Effector memory CD8-positive, alpha-beta T cell (primary cell): ENCODE measurements around the gene AFM.

Experiments
- ATAC-seq: fragments of 150-1000 bp; cut with Tn5 transposase; replicated peaks from 2 replicates; pipeline ENCODE4 v1.10.0; 2021; ENCODE audit warnings: mild to moderate bottlenecking, moderate library complexity
- DNase-seq, 3 experiments: peaks; one replicate each; pipeline ENCODE4 v3.0.0; 2021
- H3K27ac Mint-ChIP-seq, 2 donors: one replicate each; pipeline ENCODE4 v1.8.0; 2022; ENCODE audit warnings: mild to moderate bottlenecking in 2 of 2, mixed read lengths in 2 of 2, moderate library complexity in 2 of 2
- H3K27me3 Mint-ChIP-seq, 2 donors: one replicate each; pipeline ENCODE4 v1.8.0; 2022; ENCODE audit warnings: mixed read lengths in 2 of 2
- H3K36me3 Mint-ChIP-seq: one replicate; pipeline ENCODE4 v1.8.0; 2022; ENCODE audit warnings: mild to moderate bottlenecking, moderate library complexity, mixed read lengths; ENCODE audit not compliant: insufficient read depth
- H3K4me1 Mint-ChIP-seq, 2 donors: one replicate each; pipeline ENCODE4 v1.8.0; 2022; ENCODE audit warnings: low read depth in 2 of 2, mixed read lengths in 2 of 2
- H3K4me3 Mint-ChIP-seq, 2 donors: one replicate each; pipeline ENCODE4 v1.8.0; 2022; ENCODE audit warnings: mild to moderate bottlenecking in 2 of 2, mixed read lengths in 2 of 2, moderate library complexity in 2 of 2
- H3K9me3 Mint-ChIP-seq, 2 donors: one replicate each; pipeline ENCODE4 v1.8.0; 2022; ENCODE audit warnings: mixed read lengths in 2 of 2
- total RNA-seq, 9 experiments: gene quantifications; one replicate each; lab custom pipeline; 2026; lab: John Stamatoyannopoulos, UW

Gene AFM, protein sequence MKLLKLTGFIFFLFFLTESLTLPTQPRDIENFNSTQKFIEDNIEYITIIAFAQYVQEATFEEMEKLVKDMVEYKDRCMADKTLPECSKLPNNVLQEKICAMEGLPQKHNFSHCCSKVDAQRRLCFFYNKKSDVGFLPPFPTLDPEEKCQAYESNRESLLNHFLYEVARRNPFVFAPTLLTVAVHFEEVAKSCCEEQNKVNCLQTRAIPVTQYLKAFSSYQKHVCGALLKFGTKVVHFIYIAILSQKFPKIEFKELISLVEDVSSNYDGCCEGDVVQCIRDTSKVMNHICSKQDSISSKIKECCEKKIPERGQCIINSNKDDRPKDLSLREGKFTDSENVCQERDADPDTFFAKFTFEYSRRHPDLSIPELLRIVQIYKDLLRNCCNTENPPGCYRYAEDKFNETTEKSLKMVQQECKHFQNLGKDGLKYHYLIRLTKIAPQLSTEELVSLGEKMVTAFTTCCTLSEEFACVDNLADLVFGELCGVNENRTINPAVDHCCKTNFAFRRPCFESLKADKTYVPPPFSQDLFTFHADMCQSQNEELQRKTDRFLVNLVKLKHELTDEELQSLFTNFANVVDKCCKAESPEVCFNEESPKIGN
- total RNA-seq: 0 reads per million in 9 experiments

DNA sequence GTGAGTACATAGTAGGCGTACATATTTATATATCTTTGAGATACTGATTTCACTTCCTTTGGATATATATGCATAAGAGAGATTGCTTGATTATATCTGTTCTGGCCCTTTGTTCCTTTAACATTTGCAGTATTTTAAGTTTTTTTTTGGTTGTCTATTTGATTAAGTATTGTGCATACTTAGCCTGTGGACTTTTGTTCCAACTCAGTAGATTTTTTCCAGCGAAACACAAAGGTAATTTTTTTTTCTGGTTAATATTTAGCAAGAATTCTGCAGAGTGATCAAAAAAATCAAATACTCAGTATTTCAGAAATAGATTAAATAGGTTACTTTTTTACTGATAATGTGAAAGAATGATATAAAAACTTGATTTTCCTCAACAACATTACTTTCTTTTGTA, at the start of gene AFM:
Gene AFM, plus strand, starts transcription at position 388 of the 400 bp plus-strand sequence. CDS start 31 bp downstream, outside the sequence.
- ATAC-seq: no peak
- Mint-ChIP-seq H3K9me3 (peaks cover 0 to 2% of the 10 kb centered on the region in 2 donors), H3K4me3 (no peak within 1 kb of the TSS), H3K36me3 (no peaks in the 10 kb centered on the region), H3K27me3 (no peaks in the 10 kb centered on the region), H3K4me1 (no peaks in the 10 kb centered on the region), H3K27ac (no peak within 1 kb of the TSS)
- DNase-seq: no peak

DNA sequence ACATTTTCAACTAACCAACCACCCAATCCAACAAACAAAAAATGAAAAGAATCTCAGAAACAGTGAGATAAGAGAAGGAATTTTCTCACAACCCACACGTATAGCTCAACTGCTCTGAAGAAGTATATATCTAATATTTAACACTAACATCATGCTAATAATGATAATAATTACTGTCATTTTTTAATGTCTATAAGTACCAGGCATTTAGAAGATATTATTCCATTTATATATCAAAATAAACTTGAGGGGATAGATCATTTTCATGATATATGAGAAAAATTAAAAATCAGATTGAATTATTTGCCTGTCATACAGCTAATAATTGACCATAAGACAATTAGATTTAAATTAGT, 49.8 kb upstream of the AFM start:
- H3K27me3 Mint-ChIP-seq: no peaks in the 10 kb centered on the region
- no peaks in the 10 kb centered on the region for H3K4me1 Mint-ChIP-seq
- no peak for ATAC-seq
- H3K4me3 Mint-ChIP-seq: no peak overlapping the region
- DNase-seq: no peak
- H3K9me3 Mint-ChIP-seq: no peaks in the 10 kb centered on the region
- no peak overlapping the region for H3K27ac Mint-ChIP-seq
- no peaks in the 10 kb centered on the region for H3K36me3 Mint-ChIP-seq

DNA sequence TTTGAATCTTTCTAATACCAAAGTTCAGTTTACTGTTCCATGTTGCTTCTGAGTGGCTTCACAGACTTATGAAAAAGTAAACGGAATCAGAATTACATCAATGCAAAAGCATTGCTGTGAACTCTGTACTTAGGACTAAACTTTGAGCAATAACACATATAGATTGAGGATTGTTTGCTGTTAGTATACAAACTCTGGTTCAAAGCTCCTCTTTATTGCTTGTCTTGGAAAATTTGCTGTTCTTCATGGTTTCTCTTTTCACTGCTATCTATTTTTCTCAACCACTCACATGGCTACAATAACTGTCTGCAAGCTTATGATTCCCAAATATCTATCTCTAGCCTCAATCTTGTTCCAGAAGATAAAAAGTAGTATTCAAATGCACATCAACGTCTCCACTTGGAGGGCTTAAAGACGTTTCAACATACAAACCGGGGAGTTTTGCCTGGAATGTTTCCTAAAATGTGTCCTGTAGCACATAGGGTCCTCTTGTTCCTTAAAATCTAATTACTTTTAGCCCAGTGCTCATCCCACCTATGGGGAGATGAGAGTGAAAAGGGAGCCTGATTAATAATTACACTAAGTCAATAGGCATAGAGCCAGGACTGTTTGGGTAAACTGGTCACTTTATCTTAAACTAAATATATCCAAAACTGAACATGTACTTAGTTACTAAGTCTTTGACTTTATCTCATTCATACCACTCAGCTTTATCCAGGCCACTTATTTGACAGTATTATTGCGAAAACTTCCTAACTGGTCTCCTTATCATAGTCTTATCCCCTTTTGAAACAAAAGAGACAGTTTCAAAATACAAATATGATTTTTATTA, 49.2 kb upstream of the AFM start:
- Mint-ChIP-seq H3K9me3 (no peaks in the 10 kb centered on the region), H3K27ac (no peak overlapping the region), H3K4me1 (no peaks in the 10 kb centered on the region), H3K27me3 (no peaks in the 10 kb centered on the region), H3K4me3 (no peak overlapping the region), H3K36me3 (no peaks in the 10 kb centered on the region)
- no peak for ATAC-seq
- no peak for DNase-seq

DNA sequence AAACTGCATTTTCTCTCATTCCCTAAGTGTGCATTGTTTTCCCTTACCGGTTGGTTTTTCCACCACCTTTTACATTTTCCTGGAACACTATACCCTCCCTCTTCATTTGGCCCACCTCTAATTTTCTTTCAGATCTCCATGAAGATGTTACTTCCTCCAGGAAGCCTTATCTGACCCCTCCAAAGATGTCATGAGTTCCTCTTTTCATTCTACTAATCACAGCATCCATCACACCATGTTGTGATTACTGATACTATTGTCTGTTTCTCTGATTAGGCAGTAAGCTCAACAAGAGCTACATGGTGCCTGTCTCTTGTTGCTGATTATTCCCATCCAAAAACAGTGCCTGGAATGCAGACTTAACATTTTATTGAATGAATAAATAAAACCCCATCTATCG, 48.4 kb upstream of the AFM start:
- no peaks in the 10 kb centered on the region for H3K9me3 Mint-ChIP-seq
- no peaks in the 10 kb centered on the region for H3K36me3 Mint-ChIP-seq
- H3K4me1 Mint-ChIP-seq: no peaks in the 10 kb centered on the region
- H3K27ac Mint-ChIP-seq: no peak overlapping the region
- no peaks in the 10 kb centered on the region for H3K27me3 Mint-ChIP-seq
- DNase-seq (no peak), ATAC-seq (no peak)
- H3K4me3 Mint-ChIP-seq: no peak overlapping the region

DNA sequence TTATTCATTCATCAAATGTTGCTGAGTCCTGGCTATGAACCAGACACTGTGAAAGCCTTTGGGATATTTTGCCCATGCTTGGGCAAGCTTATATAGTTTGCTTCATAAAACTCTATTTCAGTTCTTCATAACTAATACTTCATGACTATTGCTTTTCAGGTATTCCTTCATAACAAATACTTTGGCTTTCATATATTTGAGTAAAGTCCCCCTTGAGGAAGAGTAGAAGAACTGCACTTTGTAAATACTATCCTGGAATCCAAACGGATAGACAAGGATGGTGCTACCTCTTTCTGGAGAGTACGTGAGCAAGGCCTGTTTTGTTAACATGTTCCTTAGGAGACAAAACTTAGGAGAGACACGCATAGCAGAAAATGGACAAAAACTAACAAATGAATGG, 47.2 kb upstream of the AFM start:
- no peaks in the 10 kb centered on the region for H3K27me3 Mint-ChIP-seq
- H3K4me3 Mint-ChIP-seq: no peak overlapping the region
- H3K36me3 Mint-ChIP-seq: no peaks in the 10 kb centered on the region
- no peak for DNase-seq
- no peaks in the 10 kb centered on the region for H3K9me3 Mint-ChIP-seq
- no peaks in the 10 kb centered on the region for H3K4me1 Mint-ChIP-seq
- no peak overlapping the region for H3K27ac Mint-ChIP-seq
- ATAC-seq: no peak

DNA sequence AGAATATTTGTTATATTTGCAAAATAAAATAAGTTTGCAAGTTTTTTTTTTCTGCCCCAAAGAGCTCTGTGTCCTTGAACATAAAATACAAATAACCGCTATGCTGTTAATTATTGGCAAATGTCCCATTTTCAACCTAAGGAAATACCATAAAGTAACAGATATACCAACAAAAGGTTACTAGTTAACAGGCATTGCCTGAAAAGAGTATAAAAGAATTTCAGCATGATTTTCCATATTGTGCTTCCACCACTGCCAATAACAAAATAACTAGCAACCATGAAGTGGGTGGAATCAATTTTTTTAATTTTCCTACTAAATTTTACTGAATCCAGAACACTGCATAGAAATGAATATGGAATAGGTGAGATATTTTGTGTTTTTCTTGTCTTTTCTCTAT, 45.6 kb upstream of the AFM start, which contains the start of gene AFP:
Gene AFP, plus strand, starts transcription at position 238 of the 400 bp plus-strand sequence. Its CDS starts 42 bp downstream, at position 280.
- Mint-ChIP-seq H3K27ac (no peak within 1 kb of the TSS), H3K27me3 (no peaks in the 10 kb centered on the region), H3K9me3 (no peaks in the 10 kb centered on the region), H3K4me3 (no peak within 1 kb of the TSS), H3K4me1 (no peaks in the 10 kb centered on the region), H3K36me3 (no peaks in the 10 kb centered on the region)
- DNase-seq (no peak), ATAC-seq (no peak)

DNA sequence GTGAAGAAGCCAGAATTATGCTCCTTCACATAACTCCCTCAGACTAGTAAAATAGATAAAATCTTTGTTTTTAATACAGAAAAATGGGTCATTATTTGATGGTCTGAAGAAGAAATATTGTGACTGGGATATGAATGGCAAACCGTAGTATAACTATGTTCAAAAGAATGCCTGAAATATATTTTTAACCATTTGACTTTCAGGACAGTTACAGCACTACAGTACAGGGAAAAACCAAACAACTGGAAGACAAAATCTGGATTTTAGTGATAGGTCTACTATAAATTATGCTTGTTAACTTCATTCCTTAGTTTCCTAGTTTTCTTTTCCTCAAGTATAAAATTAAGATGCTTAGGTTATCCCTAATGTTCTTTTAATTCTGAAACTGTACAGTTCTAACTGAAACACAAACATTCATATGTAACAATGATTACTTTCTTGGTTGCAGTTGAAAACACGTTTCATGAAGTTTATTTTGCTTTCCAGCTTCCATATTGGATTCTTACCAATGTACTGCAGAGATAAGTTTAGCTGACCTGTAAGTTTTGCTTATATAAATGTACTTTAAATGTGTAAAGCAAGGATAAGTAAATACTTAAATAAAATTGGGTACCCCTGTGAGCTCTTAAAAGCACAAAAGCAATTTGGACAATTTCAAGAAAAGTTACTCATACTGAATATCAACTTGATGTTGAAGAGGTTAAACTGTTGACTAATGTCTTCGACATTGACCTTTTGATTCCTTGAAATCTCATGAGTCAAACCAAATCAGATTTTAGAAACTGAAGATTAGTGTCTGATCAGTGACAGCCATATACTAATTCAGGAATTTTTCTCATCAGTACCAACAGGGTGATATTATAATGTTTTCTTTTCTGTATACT, 44.6 kb upstream of the AFM start:
- no peak for DNase-seq
- H3K4me1 Mint-ChIP-seq: no peaks in the 10 kb centered on the region
- no peaks in the 10 kb centered on the region for H3K9me3 Mint-ChIP-seq
- no peak overlapping the region for H3K27ac Mint-ChIP-seq
- no peak for ATAC-seq
- no peaks in the 10 kb centered on the region for H3K27me3 Mint-ChIP-seq
- H3K4me3 Mint-ChIP-seq: no peak overlapping the region
- H3K36me3 Mint-ChIP-seq: no peaks in the 10 kb centered on the region

DNA sequence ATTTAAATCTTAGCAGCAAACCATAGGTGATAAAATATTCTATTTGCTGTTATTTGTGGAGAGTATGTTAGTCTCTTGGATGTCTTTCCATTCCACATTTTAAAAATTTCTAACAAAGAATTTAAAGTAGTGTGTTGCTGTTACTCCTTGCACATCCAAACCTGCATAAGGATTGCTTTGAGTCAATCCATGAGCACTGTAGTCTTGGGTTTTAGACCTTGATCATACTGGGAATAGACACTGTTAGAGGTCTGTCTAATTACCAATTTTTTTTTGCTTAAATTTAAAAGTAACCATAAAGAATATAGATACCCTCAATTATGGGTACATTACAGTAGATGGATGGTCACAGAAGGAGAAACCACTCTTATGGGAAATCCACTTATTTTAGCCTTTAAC, 44.0 kb upstream of the AFM start:
- Mint-ChIP-seq H3K4me1 (no peaks in the 10 kb centered on the region), H3K27ac (no peak overlapping the region), H3K27me3 (no peaks in the 10 kb centered on the region), H3K9me3 (no peaks in the 10 kb centered on the region), H3K36me3 (no peaks in the 10 kb centered on the region), H3K4me3 (no peak overlapping the region)
- ATAC-seq: no peak
- no peak for DNase-seq

DNA sequence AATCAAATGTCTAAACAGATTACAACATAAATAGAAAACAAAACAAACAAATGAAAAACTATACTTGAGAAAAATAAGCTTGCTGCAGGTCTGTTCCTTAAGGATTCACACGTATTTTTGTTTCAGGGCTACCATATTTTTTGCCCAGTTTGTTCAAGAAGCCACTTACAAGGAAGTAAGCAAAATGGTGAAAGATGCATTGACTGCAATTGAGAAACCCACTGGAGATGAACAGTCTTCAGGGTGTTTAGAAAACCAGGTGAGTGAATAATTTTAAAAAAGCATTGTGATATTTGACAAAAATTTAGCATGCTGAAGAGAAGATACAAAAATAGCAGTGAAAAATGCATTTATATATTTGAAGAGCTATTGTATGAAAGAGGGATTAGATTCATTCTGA, 43.5 kb upstream of the AFM start:
- no peak for DNase-seq
- no peaks in the 10 kb centered on the region for H3K36me3 Mint-ChIP-seq
- no peaks in the 10 kb centered on the region for H3K9me3 Mint-ChIP-seq
- H3K27ac Mint-ChIP-seq: no peak overlapping the region
- no peaks in the 10 kb centered on the region for H3K27me3 Mint-ChIP-seq
- no peak overlapping the region for H3K4me3 Mint-ChIP-seq
- ATAC-seq: no peak
- H3K4me1 Mint-ChIP-seq: no peaks in the 10 kb centered on the region

DNA sequence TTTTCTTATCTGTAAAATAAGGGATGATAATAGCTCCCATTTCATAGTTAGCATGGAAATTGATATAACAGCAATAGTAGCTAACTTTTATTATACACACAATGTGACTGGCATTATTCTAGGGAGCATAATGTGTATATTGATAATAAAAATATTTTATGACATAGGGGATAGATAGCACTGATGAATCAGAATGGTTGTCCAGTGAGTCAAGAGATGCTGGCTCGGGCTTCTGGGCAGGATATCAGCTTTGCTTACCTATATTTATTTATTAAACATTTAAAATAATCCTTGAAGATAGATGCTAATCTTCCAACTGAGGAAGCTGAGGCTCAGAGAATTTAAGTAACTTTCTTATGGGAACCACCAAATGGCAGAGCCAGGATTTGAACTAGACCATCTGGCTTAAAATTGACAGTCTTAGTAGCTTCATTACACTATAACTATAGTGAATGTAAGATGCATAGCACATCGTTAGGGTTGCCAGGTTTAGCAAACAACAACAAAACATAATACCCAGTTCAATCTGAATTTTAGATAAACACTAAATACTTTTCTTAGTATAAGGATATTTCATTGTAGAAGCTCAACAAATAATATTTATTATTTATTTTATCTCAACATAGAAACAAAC, 42.8 kb upstream of the AFM start:
- Mint-ChIP-seq H3K27me3 (no peaks in the 10 kb centered on the region), H3K9me3 (no peaks in the 10 kb centered on the region), H3K36me3 (no peaks in the 10 kb centered on the region), H3K4me1 (no peaks in the 10 kb centered on the region), H3K27ac (no peak overlapping the region), H3K4me3 (no peak overlapping the region)
- ATAC-seq (no peak), DNase-seq (no peak)

DNA sequence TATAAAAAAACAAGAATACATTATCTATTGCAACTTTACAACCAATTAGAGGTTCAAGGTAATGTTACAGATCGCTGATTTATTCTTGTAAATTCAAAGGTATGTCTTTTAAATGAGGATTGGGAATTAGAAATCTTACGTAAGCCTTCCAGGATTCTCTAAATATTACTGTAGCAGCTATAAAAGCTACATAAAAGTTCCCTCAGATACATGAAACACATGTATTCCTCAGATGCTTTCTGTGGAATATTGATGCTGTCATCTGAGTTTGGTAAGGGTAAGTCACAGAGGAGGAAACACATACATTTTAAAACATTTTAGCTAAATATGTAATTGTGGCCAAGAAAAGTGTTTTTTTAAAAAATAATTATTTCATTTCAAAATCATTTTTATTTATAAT, 42.1 kb upstream of the AFM start:
- no peak for DNase-seq
- Mint-ChIP-seq H3K36me3 (no peaks in the 10 kb centered on the region), H3K27me3 (no peaks in the 10 kb centered on the region), H3K9me3 (no peaks in the 10 kb centered on the region), H3K27ac (no peak overlapping the region), H3K4me1 (no peaks in the 10 kb centered on the region), H3K4me3 (no peak overlapping the region)
- ATAC-seq: no peak

DNA sequence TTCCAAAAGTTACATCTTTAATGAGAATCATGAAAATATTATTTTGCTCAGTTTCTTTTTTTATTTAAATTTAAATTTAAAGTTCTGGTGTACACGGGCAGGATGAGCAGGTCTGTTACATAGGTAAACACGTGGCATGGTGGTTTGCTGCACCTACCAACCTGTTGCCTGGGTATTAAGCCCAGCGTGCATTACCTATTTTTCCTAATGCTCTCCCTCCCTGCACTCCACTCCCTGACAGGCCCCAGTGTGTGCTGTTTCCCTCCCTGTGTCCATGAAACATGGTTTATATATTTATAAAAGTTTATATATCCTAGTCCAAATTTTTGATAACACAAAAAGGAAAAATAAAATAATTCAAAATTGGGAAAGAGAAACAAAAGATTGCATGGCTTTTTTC, 41.6 kb upstream of the AFM start:
- Mint-ChIP-seq H3K36me3 (no peaks in the 10 kb centered on the region), H3K4me3 (no peak overlapping the region), H3K27me3 (no peaks in the 10 kb centered on the region), H3K27ac (no peak overlapping the region), H3K4me1 (no peaks in the 10 kb centered on the region), H3K9me3 (no peaks in the 10 kb centered on the region)
- DNase-seq: no peak
- ATAC-seq: no peak

DNA sequence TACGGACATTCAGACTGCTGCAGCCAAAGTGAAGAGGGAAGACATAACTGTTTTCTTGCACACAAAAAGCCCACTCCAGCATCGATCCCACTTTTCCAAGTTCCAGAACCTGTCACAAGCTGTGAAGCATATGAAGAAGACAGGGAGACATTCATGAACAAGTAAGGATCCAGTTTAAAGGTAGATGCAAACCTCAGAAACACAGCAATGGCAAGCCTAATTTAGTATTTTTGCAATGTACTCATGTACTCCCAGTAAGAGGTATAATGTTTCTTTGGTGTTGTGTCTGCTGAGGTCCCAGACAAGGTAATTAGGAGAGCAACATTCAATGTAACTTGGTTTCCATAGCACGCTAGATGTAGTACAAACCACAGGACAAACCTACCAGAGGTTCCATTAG, 40.9 kb upstream of the AFM start:
- no peak for DNase-seq
- no peaks in the 10 kb centered on the region for H3K27me3 Mint-ChIP-seq
- no peak overlapping the region for H3K4me3 Mint-ChIP-seq
- no peak for ATAC-seq
- no peaks in the 10 kb centered on the region for H3K4me1 Mint-ChIP-seq
- no peaks in the 10 kb centered on the region for H3K9me3 Mint-ChIP-seq
- no peaks in the 10 kb centered on the region for H3K36me3 Mint-ChIP-seq
- no peak overlapping the region for H3K27ac Mint-ChIP-seq
